GM19193 (cell line): ENCODE data around the gene POFUT2.

ENCODE experiments used
- POLR2A ChIP-seq: IDR thresholded peaks from 4 replicates; pipeline ENCODE4 v1.6.1; 2011; ENCODE audit not compliant: insufficient read depth, insufficient read length; ENCODE audit errors: extremely low read depth

Gene POFUT2

DNA sequence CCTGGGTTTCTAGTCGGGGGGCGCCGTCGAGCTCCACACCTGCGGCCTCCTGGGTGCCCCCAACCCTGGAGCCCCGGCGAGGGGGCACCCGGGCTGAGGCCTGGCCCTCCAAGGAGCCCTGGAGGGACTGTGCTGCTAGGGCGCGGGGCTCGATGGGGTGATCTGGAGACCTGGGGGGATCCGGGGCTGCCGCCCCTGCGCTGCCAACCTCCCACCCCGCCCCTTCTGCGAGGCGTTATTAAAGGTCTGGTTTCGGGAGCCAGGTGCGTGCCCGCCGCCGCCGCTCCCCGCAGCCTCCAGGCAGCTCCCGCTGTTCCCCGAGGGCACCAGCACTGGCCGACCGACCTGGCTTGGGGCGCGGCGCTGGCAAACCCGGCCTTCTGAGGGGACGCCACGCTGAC, 746 bp upstream of the POFUT2 start:
- TF ChIP-seq POLR2A: no peak

DNA sequence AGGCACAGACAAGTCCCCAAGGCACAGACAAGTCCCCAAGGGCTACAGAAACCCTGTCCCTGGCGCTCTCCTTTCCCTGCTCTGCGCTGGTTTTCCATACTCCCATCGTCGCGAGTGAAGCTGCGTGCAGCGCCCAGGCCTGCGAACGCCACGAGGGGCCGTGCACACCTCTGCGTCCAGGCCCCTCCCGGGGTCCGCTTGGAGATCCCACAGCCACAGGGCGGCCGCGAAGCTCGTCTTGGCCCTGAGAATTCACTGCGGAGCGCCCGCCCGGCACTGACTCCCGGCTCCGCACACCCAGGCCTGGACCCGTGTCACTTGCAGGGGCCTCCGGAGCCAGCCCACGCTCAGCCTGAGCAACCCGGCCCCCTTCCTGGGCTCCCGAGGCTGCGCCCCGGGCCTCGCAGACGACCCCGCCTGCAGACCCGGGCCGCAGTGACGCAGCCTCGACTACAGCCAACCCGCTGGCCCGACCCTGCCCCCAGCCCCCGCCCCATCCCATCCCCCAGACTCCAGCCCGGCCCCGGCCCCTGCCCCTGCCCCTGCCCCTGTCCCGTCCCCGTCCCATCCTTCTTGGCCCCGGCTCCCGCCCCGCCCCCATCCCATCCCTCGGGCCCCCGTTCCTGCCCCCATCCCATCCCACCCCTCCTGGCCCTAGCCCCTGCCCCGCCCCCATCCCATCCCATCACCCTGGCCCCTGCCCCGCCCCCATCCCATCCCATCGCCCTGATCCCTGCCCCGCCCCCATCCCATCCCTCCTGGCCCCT, 841 bp downstream of the POFUT2 start:
- TF ChIP-seq POLR2A: no peak

DNA sequence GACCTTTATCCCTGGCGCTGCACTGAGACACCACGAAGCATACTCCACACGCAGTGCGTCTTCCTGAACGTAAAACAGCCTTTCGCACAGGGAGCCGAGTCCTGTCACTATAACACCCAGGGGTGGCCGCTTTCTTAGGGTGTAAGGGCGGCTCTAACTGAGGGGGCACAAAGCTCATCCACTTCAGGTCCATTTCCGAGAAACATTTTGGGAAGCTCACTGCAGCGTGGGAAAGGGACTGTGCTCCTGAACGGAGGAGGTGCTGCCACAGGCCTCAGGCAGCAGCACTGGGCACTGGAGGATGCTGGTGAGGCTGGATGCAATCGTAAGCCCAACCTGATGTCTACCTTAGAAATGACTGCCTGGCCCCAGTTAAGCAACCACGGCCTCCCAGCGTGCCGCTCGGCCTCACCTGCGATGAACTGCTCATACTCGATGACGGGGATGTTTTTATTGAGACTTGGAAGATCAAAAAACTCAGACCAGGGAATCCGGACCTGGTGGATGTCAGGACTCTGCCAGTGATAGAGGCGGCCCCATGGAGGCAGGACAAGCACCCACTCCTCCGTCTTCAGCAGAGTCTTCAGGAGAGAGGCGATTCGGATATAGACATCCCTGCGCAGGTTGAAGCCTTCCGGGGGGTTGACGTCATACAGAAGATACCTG, 2.3 kb downstream of the POFUT2 start:
- no peak for TF ChIP-seq POLR2A

DNA sequence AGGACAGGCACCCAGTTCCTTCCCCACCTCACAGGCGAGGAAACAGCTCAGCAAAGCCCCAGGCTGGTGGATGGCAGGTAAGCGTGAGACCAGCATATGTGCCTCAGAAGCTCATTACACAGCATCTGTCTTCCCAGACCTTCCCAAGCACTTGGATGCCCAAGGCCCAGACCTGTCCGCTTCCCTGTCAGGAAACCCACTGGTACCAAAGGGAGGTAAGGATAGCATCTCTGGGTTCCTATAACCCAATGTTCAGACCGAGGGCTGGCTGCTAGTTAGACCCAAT, 3.3 kb downstream of the POFUT2 start:
- no peak for TF ChIP-seq POLR2A

DNA sequence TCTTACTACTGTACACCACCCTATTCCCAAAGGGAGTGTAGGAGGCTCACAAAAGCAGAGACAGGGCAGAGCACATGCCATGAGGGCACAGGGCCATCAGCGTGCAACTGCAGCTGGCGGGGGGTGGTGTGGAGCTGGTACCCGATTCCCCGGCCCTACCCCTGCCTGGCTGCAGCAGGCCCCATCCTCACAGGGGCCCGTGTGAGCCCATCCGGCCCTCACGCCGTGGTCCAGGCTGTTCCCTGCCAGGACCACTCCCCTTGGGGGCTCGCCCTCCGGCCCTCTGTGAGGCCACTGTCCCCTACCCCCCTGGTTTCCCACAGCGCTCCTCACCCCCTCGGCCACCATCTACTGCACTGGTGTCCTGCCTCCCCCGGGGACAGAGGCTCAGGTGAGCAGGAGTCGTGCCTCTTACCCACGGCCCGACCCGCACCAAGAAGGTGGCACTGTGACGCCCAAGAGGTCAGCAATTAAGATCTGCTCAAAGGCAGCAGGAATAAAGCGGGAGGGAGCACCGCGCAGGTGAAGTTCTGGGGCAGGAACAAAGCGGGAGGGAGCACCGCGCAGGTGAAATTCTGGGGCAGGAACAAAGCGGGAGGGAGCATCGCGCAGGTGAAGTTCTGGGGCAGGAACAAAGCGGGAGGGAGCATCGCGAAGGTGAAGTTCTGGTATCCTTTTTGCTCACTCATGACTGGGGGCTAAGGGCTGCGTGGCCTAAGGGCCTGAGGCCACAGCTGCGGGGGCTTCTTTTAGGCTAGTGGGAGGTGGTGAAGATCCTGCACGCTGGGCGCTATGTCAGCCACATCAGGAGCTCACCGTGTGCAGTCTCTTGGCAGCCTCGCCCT, 3.9 kb downstream of the POFUT2 start:
- TF ChIP-seq POLR2A: no peak

DNA sequence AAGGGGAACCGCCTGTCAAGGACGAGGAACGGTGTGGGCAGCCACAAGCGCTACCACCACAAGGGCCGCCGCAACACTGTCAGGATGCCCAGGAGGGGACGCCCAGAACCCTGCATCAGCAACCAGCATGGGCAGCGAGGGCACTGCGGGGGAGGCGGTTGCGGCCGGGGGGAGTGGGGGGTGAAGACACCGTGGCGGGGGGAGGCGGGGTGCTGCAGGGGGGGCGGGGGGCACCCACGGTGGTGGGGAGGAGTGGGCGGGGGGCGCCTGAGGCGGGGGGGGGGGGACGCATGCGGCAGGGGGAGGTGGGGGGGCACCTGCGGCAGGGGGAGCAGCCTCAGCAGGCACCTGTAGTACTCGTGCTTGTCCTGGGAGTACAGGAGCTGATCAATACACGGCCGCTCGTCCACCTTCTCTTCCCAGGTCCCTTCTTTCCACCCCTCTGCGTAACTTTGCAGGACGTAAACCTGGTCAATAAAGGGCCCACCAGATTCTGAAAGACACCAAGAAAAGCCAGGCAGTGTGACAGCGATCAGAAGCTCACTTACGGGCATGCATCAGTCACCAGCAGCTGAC, 4.6 kb downstream of the POFUT2 start:
- no peak for TF ChIP-seq POLR2A

DNA sequence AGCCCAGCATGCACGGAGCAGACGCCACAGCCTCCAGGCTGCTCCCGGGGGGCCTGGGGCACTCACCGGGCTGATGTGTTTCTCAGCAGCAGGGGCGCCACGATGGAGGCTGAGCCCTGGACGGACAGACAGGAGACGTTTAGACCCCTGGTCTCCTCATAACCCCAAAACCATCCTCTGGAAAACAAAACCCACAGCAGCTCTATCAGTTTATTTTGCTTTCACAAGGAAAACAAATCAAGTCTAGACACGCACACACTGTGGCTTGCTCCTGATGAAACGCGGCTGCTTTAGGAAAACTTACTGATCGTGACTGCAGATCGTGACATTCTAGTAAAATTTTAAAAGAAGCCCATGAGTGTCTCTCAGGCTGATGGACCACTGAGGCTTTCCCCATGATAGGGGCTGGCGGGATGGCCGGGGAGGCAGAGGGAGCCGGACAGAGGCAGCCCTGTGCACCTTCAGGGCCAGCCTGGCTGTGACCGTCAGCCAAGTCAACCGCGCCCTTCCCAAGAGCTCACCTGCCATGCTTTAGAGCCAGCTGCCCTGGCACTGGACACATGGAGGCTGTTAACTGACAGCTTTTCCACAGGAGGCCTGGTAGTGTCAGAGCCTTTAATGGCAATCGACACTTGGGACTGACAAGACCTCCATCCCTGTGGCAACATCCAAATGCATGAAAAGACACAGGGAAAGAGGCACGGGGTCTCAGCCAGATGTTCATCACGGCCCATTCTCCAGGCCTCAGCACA, 5.2 kb downstream of the POFUT2 start:
- no peak for TF ChIP-seq POLR2A

DNA sequence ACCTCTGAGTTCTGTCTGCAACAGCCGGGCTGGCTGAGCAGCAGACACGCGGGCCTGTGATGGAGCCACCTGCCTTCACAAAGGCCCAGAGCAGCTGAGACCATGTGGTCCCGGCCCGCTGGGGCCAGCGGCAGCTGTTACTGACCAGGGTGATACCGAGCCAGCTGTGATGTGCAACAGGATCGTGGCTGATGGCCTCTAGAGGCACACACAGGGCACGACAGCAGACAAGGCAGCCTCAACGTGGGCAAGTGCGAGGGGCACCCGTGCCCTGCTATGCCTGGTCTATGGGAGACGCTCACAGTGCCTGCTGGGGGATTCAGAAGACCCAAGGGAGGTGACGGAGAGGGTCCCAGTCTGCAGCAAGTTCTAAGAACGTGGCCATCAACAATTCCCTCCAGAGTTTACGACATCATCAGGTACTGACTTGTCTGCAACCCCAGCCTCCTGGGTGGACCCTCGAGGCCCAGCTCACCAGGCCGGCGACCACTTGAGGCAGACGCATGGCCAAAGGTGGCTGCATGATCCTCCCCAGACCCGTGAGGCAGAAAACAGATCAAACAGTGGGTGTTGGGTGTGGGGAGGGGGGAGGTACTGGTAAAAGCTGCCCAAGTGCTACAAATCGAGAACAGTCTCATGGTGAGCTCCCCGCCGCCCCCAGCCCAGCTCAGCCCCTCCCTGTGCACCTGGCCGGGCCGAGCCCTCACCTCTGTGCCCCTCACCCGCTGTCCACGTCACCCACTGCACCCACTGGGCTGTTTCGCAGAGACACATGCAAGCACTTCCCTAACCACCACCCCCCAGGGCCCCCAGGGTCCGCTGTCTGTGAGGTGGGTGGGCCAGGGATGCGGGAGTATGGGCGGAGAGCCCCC, 6.0 kb downstream of the POFUT2 start:
- TF ChIP-seq POLR2A: no peak

DNA sequence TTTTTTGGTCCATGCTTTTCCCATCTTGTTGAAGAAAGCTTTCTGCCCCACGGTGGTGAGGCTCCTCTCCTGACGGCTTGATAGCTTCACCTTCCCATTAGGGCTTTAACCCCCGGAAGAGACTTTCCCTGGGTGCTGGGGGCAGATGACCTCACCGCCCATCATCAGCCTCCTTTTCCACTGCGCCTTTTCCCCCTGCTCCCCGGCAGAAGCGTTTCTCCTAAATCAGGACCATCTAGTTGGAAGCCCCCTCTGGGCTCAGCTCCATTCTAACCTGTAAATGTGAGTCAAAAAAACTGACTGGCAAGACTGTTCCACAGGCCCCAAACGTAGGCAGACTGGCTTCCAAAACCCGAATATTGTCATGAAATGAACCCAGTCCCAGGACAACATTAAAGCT, 6.7 kb downstream of the POFUT2 start:
- TF ChIP-seq POLR2A: no peak

DNA sequence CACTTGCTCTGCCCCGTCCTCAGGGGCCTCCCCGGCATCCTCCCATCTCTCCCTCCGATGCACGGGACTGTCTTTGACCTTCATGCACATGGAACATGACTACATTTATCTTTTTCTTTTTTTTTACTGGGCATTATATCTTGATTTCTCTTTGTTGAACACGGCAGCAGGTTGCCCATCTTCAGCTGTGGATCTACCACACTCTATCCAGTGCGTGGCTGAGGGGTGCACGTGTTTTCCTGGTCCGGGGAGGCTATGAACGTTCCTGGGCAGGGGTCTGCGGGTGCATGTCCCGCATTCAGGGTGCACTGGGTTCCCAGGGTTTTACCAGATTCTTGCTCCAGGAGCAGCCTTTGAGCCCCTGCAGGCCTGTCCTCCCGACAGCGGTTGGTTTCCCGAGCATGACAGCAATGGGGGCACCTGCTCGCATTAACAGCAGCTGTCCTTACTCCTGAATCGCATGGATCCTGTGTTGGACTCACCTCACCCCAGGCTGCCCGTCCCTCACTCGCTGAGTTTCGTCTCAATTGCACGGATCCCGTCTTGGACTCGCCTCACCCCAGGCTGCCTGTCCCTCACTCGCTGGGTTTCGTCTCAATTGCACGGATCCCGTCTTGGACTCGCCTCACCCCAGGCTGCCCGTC, 7.4 kb downstream of the POFUT2 start:
- no peak for TF ChIP-seq POLR2A

DNA sequence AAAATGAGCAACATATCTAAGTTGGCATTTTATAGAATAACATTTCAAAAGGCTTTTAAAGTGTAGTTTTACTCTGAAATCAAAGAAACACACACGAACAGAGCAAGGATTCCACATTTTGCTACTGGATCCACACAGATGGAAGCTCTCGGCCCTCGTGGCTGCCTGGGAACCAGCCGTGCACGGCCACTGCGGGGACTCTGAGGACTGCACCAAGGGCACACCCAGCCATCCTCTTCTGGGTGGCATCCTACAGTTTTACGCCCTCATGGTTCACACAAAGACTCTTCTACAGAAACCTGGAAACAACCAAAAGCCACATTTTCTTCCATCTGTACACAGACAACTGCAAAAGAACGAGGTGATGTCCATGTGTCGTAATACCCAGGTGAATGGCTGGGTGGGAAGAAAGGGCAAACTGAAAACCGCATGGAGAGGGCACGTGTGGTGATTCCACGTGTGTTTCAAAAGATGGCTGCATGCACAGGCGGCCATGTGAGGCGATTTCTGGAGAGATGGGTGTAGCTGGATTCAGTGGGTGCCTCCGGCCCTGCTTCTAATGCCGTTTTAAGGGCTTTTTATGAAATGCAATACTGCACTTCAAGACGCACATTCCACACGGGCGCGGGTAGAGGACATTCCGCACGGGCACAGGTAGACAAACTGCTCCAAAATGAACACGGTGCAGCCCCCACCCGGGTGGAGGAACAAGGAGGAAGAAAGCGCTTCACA, 8.1 kb downstream of the POFUT2 start:
- TF ChIP-seq POLR2A: no peak

DNA sequence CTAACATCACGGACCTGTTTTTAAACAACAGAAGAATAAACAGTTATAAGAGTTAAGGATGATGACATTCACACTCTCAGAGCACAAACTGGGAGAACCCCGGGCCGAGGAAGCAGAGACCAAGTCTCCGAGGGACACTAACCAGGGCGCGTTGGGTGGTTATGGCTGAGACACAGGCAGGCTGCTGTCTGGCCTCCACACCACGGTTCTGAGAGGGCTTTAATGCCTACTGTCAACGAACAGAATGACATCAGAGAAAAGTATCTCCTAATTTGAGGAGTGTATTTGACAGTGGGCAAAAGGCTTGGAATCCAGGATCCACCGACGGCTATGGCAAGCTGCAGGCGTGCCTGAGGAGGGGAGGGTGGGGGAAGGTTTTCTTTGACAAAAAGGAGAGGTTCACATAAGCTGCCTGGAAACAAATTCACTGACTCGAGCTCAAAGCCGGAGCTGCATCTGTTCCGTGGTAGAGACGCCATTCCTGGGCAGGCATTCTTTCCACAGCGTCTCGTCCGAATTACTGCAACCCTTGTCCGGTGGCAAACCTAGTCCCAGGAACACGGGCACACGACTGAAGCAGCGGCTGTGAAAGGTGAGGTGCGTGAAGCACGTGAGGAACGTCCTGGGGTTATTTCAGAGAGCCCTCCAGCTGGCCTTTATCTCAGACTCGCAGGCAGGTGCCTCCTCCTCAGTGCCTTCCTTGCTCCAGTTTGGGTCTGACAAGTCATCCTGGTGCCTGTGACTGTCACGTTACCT, 9.4 kb downstream of the POFUT2 start:
- no peak for TF ChIP-seq POLR2A
